Upper lobe of left lung (tissue), 4 donors: ENCODE measurements around the gene KIAA0825.

Experiments used
- POLR2A ChIP-seq, 4 donors: fragments of 450-650 bp; IDR thresholded peaks; one replicate each; pipeline ENCODE4 v1.5.1; 2016 to 2017; ENCODE audit warnings: antibody characterized with exemption in 4 of 4, mild to moderate bottlenecking in 2 of 4
- TF ChIP-seq, protein P1 (sequence below), 6 experiments: fragments of 450-650 bp in 4 of 6; fragments of 200-600 bp in 2 of 6; sonication (generic) in 2 of 6; IDR thresholded peaks; one replicate each; pipeline ENCODE4 v1.5.1; 2016 to 2019; ENCODE audit warnings: antibody characterized with exemption in 6 of 6

DNA sequence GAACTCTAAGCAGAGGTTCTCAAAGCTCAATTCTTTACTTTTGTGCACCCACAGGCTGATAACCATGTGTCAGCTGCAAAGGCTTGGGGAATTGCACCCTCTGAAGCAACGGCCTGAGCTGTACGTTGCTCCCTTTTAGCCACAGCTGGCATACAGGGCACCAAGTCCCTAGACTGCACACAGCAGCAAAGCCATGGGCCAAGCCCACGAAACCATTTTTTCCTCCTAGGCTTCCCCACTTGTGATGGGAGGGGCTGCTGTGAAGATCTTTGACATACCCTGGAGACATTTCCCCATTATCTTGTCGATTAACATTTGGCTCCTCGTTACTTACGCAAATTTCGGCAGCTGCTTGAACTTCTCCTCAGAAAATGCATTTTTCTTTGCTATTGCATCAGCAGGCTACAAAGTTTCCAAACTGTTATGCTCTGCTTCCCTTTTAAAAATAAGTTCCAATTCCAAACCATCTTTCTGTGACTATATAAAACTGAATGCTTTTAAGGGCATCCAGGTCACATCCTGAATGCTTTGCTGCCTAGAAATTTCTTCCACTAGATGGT, 23.0 kb downstream of the KIAA0825 start:
- TF ChIP-seq POLR2A (IDR thresholded peaks at IDR 0.05): no peak
- TF ChIP-seq, protein P1, sequence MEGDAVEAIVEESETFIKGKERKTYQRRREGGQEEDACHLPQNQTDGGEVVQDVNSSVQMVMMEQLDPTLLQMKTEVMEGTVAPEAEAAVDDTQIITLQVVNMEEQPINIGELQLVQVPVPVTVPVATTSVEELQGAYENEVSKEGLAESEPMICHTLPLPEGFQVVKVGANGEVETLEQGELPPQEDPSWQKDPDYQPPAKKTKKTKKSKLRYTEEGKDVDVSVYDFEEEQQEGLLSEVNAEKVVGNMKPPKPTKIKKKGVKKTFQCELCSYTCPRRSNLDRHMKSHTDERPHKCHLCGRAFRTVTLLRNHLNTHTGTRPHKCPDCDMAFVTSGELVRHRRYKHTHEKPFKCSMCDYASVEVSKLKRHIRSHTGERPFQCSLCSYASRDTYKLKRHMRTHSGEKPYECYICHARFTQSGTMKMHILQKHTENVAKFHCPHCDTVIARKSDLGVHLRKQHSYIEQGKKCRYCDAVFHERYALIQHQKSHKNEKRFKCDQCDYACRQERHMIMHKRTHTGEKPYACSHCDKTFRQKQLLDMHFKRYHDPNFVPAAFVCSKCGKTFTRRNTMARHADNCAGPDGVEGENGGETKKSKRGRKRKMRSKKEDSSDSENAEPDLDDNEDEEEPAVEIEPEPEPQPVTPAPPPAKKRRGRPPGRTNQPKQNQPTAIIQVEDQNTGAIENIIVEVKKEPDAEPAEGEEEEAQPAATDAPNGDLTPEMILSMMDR (IDR thresholded peaks at IDR 0.05): no peak
